ENCODE results near the gene EFCAB11. TPM values are rescaled to one million over a fixed set of nuclear protein-coding genes. Genes with fewer than 3 reads are reported as not detected.

The EFCAB11 gene
- total and polyA plus RNA-seq, 11 donors, result 0.79 to 4.6 (median 3.3) TPM

DNA sequence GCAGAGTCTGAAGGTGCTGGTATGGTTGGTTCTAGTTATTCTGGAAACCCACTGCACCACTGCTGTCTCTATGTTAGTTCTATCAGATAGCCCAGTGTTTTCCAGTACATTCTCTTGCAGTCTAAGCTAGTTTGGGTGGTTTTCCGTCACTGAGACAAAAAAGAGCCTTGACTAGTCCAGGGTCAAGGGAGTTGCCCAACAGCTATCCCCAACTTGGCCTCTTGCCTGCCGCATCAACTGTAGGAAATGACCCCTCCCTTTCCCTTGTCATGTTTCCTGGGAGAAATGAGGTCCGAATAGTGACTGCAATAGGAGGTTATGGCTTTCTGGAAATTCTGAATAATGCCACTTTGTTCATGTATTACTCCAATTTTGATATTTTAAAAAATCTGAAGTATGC is 160.4 kb downstream of the EFCAB11 start:
- WGBS, 4 donors, result 56 to 72% (median 59%) methylated on average over 3 of the region's 3 CpGs

DNA sequence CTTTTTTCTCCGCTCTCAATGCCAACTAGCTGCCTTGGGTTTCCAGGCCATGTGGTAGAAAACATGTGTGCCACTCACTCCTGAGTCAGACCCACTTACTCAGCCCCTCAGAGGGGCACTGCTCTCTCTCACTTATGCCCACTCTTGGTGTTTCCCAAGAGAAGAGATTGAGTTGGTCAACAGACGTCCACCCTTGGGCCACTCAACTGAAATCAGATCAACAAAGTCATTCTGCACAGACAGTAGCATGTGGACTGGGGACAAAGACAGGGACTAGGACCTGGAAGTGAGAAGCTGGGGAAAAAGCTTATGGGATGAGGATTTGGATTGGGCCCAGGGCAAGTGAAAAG is 161.2 kb downstream of the EFCAB11 start:
- peak in 2 of 4 donors; percentile 9 to 35 for ATAC-seq
- Histone ChIP-seq H3K9me3 (no peaks in the 10 kb centered on the region), H3K27ac (peak overlapping the region in 4 of 12 donors; percentile 19 to 63 (median 44)), H3K4me3 (no peak overlapping the region), H3K4me1 (peaks cover 0 to 8% (median 0%) of the 10 kb centered on the region in 12 donors), H3K36me3 (no peaks in the 10 kb centered on the region), H3K27me3 (no peaks in the 10 kb centered on the region)
- intact Hi-C loops (cut with DNase I), result no loop called here
- DNase-seq, result no peak
- TF ChIP-seq POLR2A (IDR thresholded peaks at IDR 0.05), result no peak
- TF ChIP-seq, protein P1, sequence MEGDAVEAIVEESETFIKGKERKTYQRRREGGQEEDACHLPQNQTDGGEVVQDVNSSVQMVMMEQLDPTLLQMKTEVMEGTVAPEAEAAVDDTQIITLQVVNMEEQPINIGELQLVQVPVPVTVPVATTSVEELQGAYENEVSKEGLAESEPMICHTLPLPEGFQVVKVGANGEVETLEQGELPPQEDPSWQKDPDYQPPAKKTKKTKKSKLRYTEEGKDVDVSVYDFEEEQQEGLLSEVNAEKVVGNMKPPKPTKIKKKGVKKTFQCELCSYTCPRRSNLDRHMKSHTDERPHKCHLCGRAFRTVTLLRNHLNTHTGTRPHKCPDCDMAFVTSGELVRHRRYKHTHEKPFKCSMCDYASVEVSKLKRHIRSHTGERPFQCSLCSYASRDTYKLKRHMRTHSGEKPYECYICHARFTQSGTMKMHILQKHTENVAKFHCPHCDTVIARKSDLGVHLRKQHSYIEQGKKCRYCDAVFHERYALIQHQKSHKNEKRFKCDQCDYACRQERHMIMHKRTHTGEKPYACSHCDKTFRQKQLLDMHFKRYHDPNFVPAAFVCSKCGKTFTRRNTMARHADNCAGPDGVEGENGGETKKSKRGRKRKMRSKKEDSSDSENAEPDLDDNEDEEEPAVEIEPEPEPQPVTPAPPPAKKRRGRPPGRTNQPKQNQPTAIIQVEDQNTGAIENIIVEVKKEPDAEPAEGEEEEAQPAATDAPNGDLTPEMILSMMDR (IDR thresholded peaks at IDR 0.05), result no peak
- 82 to 92% (median 87%) methylated on average over 2 of the region's 2 CpGs for WGBS, 4 donors

More for the DNA sequence above, 160.4 kb downstream of the EFCAB11 start:
- H3K9me3 ChIP-seq, result no peaks in the 10 kb centered on the region
- intact Hi-C loops (cut with DNase I), result no loop called here
- no peaks in the 10 kb centered on the region for H3K36me3 ChIP-seq
- H3K4me3 ChIP-seq, result no peak overlapping the region
- H3K4me1 ChIP-seq, result peaks cover 0 to 8% (median 0%) of the 10 kb centered on the region in 12 donors
- TF ChIP-seq, protein P1 (IDR thresholded peaks at IDR 0.05), result no peak
- TF ChIP-seq POLR2A (IDR thresholded peaks at IDR 0.05), result no peak
- peak in 3 of 5 donors; percentile 41 to 79 (median 62) for DNase-seq
- peak in 3 of 4 donors; percentile 50 to 65 (median 62) for ATAC-seq
- H3K27me3 ChIP-seq, result no peaks in the 10 kb centered on the region
- peak overlapping the region in 3 of 12 donors; percentile 19 to 63 (median 53) for H3K27ac ChIP-seq

DNA sequence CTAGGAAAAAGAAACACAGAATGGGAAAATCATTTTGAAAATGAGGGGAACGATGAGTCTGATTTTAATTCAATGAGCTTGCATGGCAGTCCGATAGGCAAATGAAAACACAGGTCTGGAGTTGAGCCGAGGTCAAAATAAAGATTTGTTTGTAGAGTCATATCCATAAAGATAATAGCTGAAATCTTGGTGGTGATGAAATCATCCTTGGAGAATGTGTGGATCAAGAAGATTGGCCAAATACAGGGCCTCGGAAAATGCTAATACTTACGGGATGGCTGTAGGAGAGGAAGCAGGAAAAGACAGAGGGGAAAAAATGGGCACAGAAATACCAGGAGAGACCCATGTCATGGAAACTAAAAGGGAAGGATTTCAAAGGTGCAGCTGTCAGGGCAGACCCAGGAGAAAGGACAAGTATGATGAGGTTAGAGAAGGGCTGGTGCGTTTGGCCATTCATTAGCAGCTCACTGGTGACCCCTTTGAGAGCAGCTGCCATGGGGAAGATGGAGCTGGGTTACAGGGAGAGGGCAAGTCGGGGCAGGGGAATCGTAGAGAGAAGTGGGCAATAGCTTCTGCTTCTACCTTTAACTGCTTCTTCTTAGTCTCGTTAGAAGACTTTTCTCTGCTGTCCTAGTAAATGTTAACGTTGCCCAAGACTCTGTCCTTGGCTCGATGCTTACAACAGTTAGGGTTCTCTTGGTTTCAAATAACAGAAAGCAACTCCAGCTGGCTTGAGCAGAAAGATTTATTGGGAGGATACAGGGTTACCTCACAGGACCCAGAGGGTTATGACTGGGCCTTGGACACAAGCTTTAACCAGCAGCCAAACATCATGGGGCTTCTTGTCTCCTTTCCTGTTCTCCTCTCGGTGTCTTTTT is 161.8 kb downstream of the EFCAB11 start:
- peak; percentile 70 to 92 (median 86) for ATAC-seq
- no peak overlapping the region for H3K4me3 ChIP-seq
- peaks cover 0 to 8% (median 0%) of the 10 kb centered on the region in 12 donors for H3K4me1 ChIP-seq
- H3K27ac ChIP-seq, result peak overlapping the region in 8 of 12 donors; percentile 34 to 67 (median 49)
- intact Hi-C loops (cut with DNase I), result no loop called here
- 69 to 81% (median 79%) methylated on average over 12 of the region's 12 CpGs for WGBS, 4 donors
- no peaks in the 10 kb centered on the region for H3K27me3 ChIP-seq
- TF ChIP-seq, protein P1 (IDR thresholded peaks at IDR 0.05), result no peak
- no peak for TF ChIP-seq POLR2A (IDR thresholded peaks at IDR 0.05)
- no peaks in the 10 kb centered on the region for H3K9me3 ChIP-seq
- no peaks in the 10 kb centered on the region for H3K36me3 ChIP-seq
- peak in 1 of 5 donors; percentile 52 for DNase-seq

DNA sequence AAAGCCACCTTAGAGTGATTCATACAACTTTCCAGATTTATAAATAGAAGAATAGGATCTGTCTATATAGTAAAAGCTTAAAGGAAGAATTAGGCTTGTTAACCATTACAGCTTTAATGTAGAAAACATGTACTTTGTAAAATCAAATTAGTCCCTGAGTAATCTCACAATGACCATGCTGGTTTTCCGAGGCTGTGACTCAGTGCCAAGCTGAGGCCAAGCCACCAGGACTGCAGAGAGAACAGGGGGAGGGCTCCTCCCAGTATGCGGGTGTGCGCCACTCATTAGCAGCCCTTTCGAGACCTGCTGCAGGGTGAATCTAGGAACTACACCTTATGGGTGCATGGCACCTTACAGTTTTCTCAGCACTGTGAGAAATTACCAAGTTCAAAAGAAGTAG is 167.0 kb downstream of the EFCAB11 start:
- WGBS, 4 donors, result 95 to 98% (median 96%) methylated on average over 4 of the region's 4 CpGs
- H3K36me3 ChIP-seq, result no peaks in the 10 kb centered on the region
- no peak for TF ChIP-seq POLR2A (IDR thresholded peaks at IDR 0.05)
- TF ChIP-seq, protein P1 (IDR thresholded peaks at IDR 0.05), result no peak

More for the DNA sequence above, 167.0 kb downstream of the EFCAB11 start:
- Histone ChIP-seq H3K4me1 (no peaks in the 10 kb centered on the region), H3K27ac (no peak overlapping the region), H3K4me3 (no peak overlapping the region), H3K9me3 (no peaks in the 10 kb centered on the region), H3K27me3 (no peaks in the 10 kb centered on the region)
- ATAC-seq (no peak), DNase-seq (no peak)
- intact Hi-C loops (cut with DNase I), result no loop called here
